Adrenal gland (tissue), 12 donors: Measurements from ENCODE around the gene CTDSP2. TPM values are rescaled to one million over a fixed set of nuclear protein-coding genes. Genes with fewer than 3 reads are reported as not detected.
A peak's percentile ranks its signal among the peaks of the same experiment; 100 is the strongest.

ENCODE experiments used
- DNase-seq, 7 donors: peaks; one replicate each; pipeline ENCODE4 v3.0.0-alpha.2; 2019 to 2020
- H3K27ac ChIP-seq, 5 donors: fragments of 200-600 bp; sonication (generic) in 4 of 5; 1 replicate in 3 of 5; 2 replicates in 2 of 5; pipeline versions ENCODE4 v1.5.1 to v1.8.0; 2016 to 2020; ENCODE audit warnings: mild to moderate bottlenecking in 1 of 5
- H3K27me3 ChIP-seq: fragments of 200-600 bp; 2 replicates; pipeline ENCODE4 v1.8.0; 2021
- H3K36me3 ChIP-seq, 2 donors: fragments of 200-600 bp; replicated peaks in 1 of 2; 1 replicate in 1 of 2; 2 replicates in 1 of 2; pipeline versions ENCODE4 v1.5.1 to v1.8.0; 2018 to 2022
- H3K4me1 ChIP-seq, 2 donors: fragments of 200-600 bp; replicated peaks in 1 of 2; 1 replicate in 1 of 2; 2 replicates in 1 of 2; pipeline versions ENCODE4 v1.5.1 to v1.8.0; 2018 to 2021
- H3K4me3 ChIP-seq, 4 donors: fragments of 200-600 bp; sonication (generic) in 3 of 4; one replicate each; pipeline ENCODE4 v1.5.1; 2016 to 2018
- H3K9me3 ChIP-seq, 3 donors: fragments of 200-600 bp; sonication (generic) in 1 of 3; replicated peaks in 1 of 3; 1 replicate in 2 of 3; 2 replicates in 1 of 3; pipeline versions ENCODE4 v1.5.1 to v1.8.0; 2016 to 2021
- POLR2A ChIP-seq, 2 donors: fragments of 450-650 bp; IDR thresholded peaks; one replicate each; pipeline ENCODE4 v1.6.1; 2017; ENCODE audit warnings: antibody characterized with exemption in 2 of 2, mild to moderate bottlenecking in 2 of 2, moderate library complexity in 1 of 2
- WGBS, 4 donors: extraction: QIAGEN DNeasy Blood & Tissue Kit in 2 of 4; methylation state at CpG; one replicate each; pipeline versions ENCODE4 v1.1.5 to v1.1.7; 2013 to 2017; 5-methylcytosine and 5-hydroxymethylcytosine counted together
- intact Hi-C, 2 donors: fragments of 100-400 bp; cut with DNase I; formaldehyde crosslinking; loops; one replicate each; pipeline versions ENCODE4 v1.14.1 to v1.15.0; 2022 to 2023
- polyA plus RNA-seq, 3 donors: library from polyadenylated mRNA; stranded (reverse); fragments of 200-250 nt in 2 of 3; fragments of 350-450 nt in 1 of 3; fragmentation: Illumina TruSeq in 1 of 3; extraction: RNeasy Lipid Tissue Mini Kit (QIAGEN cat#74804) in 1 of 3; gene quantifications; one replicate each; pipeline ENCODE4 v1.2.3, GENCODE V29; 2013 to 2014
- total RNA-seq, 9 donors: library from RNA; depleted of rRNA in 4 of 9; stranded (reverse); fragments of >200 nt in 4 of 9; fragments of 120-200 nt in 1 of 9; fragmentation: NEBNext Ultra II Directional in 1 of 9; extraction: Animal tissue kit (Norgen Biotek cat#: 25700) in 1 of 9; gene quantifications; one replicate each; pipeline versions ENCODE4 v1.1.0 to v1.2.4, GENCODE V29; 2013 to 2023
- TF ChIP-seq, protein P1 (sequence below), 6 experiments: fragments of 450-650 bp in 4 of 6; fragments of 200-600 bp in 2 of 6; sonication (generic) in 1 of 6; IDR thresholded peaks; 1 replicate in 5 of 6; 2 replicates in 1 of 6; pipeline versions ENCODE4 v1.5.1 to v1.8.0; 2016 to 2021; ENCODE audit warnings: antibody characterized with exemption in 6 of 6, mild to moderate bottlenecking in 2 of 6, moderate library complexity in 1 of 6
- donor health status: healthy with polysubstance abuse.
- donor health status: Bipolar disorder and iron deficiency.
- donor health status: DM: yes; HTN: yes; CAD: no.
- donor health status: DM: no; HTN: no; CAD: no.
- donor health status: DM: no; HTN: no; CAD: no.
- donor health status: DM: yes; HTN: yes; CAD: no.

CTDSP2 gene
- total and polyA plus RNA-seq, 12 donors = 42.9 to 275 (median 192) TPM

DNA sequence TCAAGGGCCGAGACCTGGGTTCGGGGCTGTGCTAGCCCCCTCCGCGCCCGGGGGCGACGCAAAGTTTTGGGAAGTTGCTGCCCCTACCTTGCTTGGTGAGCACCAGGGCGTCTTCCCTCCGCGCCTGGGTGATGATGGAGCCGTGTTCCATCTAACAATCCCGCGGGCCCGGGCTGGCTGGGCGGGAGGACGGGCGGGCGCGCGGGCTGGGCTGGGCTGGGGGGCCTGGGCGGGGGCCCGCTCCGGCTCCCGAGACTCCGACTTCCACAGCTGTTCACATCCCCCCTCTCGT, 298 bp downstream of the CTDSP2 start:
- TF ChIP-seq POLR2A (IDR thresholded peaks at IDR 0.05) = no peak
- TF ChIP-seq, protein P1, sequence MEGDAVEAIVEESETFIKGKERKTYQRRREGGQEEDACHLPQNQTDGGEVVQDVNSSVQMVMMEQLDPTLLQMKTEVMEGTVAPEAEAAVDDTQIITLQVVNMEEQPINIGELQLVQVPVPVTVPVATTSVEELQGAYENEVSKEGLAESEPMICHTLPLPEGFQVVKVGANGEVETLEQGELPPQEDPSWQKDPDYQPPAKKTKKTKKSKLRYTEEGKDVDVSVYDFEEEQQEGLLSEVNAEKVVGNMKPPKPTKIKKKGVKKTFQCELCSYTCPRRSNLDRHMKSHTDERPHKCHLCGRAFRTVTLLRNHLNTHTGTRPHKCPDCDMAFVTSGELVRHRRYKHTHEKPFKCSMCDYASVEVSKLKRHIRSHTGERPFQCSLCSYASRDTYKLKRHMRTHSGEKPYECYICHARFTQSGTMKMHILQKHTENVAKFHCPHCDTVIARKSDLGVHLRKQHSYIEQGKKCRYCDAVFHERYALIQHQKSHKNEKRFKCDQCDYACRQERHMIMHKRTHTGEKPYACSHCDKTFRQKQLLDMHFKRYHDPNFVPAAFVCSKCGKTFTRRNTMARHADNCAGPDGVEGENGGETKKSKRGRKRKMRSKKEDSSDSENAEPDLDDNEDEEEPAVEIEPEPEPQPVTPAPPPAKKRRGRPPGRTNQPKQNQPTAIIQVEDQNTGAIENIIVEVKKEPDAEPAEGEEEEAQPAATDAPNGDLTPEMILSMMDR (IDR thresholded peaks at IDR 0.05) = no peak
- 0 to 1% (median 0%) methylated on average over 12 to 26 of the region's 26 CpGs; no CpG with 5 or more reads in 1 of the 4 donors for WGBS, 4 donors
- Histone ChIP-seq H3K4me1 (peaks cover 31 to 41% of the 10 kb centered on the region in 2 donors), H3K4me3 (peak overlapping the region; percentile 67 to 99 (median 95)), H3K27me3 (no peaks in the 10 kb centered on the region), H3K27ac (peak overlapping the region; percentile 96 to 100 (median 99)), H3K36me3 (no peaks in the 10 kb centered on the region), H3K9me3 (no peaks in the 10 kb centered on the region)
- DNase-seq = peak in 1 of 7 donors; percentile 35
- intact Hi-C loops = no loop called here

DNA sequence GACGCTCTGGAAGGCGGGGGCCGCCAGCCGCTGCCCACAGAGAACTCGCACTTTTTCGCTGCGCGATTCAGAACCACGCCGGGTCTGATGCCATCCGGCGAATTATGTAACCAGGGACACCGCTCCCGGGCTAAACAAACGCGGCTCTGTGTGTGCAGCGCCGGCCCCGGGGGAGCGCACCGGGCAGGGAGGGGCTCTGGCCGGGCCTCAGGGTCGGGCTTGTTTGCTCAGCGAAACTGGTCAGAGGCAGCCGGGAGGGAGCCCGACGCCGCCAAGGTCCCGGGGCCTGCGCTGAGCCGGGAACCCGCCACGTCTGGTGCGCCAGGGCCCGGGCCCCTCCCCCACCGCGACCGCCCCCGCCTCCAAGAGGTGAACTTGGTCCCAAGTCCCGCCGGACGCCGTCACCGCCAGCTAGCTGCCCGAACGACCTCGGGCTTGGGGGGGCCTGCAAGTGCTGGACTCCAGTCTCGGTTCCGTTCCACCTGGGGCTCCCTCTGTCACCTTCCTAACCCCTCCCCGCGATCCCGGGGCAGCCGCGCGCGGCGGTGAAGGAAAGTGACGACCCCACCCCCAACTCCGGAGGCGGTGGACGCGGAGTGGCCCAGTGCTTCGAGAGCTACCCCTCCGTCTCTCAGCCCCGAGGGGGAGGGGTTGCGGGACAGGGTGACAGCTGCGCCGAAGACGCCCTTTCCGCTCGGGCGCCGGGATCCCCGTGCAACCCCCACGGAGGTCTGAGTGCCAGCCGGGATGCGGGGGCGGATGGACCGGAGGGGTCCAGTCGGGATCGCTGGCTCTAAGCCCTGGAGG, 848 bp downstream of the CTDSP2 start:
- H3K4me3 ChIP-seq = peak overlapping the region; percentile 67 to 99 (median 95)
- no peaks in the 10 kb centered on the region for H3K36me3 ChIP-seq
- peak overlapping the region; percentile 96 to 100 (median 99) for H3K27ac ChIP-seq
- DNase-seq = peak; percentile 82 to 89 (median 84)
- intact Hi-C loops = no loop called here
- TF ChIP-seq, protein P1 (IDR thresholded peaks at IDR 0.05) = no peak
- TF ChIP-seq POLR2A (IDR thresholded peaks at IDR 0.05) = peak; percentile 46 to 65
- H3K27me3 ChIP-seq = no peaks in the 10 kb centered on the region
- H3K4me1 ChIP-seq = peaks cover 37 to 43% of the 10 kb centered on the region in 2 donors
- 0 to 1% (median 0%) methylated on average over 1 to 81 of the region's 81 CpGs for WGBS, 4 donors
- H3K9me3 ChIP-seq = no peaks in the 10 kb centered on the region

DNA sequence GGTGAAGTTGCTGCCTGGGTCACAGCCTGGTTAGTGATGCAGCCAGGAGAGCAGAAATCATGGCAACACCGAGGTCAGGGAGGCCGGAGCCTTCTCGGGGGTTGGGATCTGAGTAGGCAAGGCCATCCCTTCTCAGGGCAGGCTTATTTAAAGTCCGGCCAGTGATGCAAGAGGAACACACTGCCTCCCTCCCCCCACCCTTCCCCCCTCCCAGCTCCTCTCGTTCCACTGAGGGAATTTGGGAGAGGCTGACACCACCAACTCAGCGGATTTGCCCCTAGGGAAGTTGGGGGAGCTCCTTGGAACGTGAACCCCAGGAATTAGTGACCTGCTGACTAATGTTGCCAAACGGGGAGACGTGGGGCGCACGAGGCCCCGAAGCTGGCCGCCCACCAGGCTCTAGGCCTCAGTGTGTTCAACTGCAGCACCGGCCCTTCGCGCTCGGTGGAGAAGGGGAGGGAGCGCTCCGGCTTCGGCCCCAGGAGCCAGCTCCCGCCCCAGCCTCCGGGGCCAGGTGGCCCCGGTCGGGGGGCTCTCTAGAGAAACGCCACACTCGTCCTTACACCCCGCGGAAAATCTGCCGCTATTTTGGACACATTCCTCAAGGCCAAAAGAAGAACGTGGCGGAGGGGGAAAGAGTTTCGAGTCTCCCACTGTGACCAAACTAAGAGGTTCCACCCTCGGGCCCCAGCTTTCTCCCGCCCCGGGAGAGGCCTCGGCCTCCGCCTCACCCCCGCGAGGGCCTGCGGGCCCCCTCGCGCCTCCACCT, 1.6 kb downstream of the CTDSP2 start:
- H3K36me3 ChIP-seq = no peaks in the 10 kb centered on the region
- WGBS, 4 donors = 0 to 1% (median 0%) methylated on average over 15 to 42 of the region's 42 CpGs
- H3K27me3 ChIP-seq = no peaks in the 10 kb centered on the region
- H3K4me1 ChIP-seq = peaks cover 45 to 51% of the 10 kb centered on the region in 2 donors
- DNase-seq = peak; percentile 82 to 96 (median 95)
- H3K9me3 ChIP-seq = no peaks in the 10 kb centered on the region
- intact Hi-C loops = no loop called here
- H3K4me3 ChIP-seq = peak overlapping the region; percentile 67 to 99 (median 95)
- TF ChIP-seq, protein P1 (IDR thresholded peaks at IDR 0.05) = no peak
- peak in 1 of 2 donors; percentile 90 for TF ChIP-seq POLR2A (IDR thresholded peaks at IDR 0.05)
- peak overlapping the region; percentile 96 to 100 (median 99) for H3K27ac ChIP-seq
